ENCODE results near the gene DCLRE1A.
"Not testable (repeated sequence)": the region's sequence is repeated elsewhere in the genome, so short reads cannot be mapped to it uniquely, and the experiment has no call there.

DCLRE1A gene

DNA sequence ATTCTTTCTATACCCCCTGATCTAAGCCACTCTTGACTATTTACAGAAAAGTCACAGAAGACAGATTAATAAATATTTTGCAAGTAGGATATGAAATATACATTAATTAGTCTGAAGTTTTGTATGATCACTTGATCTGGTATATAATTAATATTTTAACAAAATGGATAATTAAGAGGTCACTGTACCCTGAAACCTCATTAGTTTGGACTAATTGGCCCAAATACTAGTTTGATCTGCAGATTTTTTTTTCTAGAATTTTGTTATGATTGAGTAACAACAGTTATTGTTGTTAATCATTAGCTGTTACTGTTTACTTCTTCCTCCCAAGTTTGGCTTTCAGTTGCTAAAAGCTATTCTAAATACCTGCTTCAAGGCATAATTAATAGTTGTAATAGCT lies 3.3 kb upstream of the DCLRE1A start:
- no peak for DNase-seq (ENCODE audit: low read depth)

DNA sequence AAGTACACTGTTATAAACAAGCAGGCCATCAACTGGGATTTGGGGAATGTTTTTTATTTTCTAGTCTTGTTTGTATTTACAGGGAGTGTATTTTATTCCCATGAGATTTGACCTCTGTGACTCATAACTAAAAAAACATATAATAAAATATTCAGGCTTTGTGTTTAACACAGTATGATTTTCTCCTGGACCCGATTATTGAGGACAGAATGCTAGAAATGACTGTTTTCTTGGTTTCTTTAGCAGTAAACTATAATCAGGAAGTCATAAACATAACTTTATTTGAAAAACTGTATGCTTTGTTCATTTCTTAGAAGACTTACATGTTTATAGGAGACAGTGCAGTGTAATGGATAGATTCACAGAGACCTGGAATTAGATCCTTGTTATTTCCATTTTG lies 2.7 kb upstream of the DCLRE1A start:
- DNase-seq (ENCODE audit: low read depth): no peak

DNA sequence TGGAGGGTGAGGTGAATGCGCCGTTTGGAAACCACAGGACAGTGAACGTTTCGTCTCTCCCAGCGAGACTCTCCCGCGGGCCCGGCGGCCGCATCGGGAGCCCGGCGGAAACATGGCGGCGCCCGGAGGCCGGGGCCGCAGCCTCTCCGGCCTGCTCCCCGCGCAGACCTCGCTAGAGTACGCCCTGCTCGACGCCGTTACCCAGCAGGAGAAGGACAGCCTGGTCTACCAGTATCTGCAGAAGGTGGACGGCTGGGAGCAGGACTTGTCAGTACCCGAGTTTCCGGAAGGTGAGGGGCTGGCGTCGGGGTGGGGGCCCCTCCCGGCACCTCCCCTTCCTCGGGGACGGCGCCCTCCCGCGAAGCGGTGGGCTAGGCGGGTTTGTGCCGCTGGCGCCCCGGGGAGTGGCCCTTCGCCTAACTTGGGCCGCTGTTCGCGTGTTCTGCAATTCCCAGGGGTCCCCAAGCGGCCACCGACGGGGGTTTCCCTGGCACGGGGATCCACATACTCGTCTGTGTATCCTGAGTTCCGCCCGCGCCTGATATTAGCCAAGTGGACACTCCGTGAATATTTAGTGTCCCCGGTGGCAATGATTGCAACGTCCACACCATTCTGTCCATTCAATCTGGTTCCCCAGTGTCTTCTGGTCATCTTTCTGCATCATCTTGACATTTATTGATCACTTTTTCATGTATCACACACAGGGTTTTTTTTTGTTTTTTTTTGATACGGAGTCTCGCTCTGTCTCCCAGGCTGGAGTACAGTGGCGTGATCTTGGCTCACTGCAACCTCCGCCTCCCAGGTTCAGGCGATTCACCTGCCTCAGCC lies 1.1 kb upstream of the DCLRE1A start:
- DNase-seq (ENCODE audit: low read depth): peak; percentile 42

DNA sequence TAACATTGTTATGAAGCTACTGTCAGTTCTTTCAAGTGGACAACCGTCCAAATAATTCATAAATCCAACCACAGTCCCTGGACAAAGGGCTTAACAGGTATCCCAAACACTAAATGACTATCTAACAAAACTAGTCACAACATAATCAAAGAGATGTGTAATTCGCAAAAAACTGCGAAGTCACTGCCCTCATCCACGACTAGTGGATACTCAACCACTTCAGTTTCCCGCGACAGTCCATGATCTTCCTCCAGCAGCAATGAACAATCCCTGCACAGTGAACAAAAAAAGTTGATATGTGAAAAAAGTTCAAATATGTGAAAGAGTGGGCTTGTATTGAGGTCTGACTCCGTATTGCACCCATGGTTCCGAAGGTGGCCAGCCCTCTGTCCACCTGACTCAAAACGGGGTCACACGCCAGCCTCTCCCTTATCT lies 287 bp downstream of the DCLRE1A start:
- no peak for DNase-seq (ENCODE audit: low read depth)

DNA sequence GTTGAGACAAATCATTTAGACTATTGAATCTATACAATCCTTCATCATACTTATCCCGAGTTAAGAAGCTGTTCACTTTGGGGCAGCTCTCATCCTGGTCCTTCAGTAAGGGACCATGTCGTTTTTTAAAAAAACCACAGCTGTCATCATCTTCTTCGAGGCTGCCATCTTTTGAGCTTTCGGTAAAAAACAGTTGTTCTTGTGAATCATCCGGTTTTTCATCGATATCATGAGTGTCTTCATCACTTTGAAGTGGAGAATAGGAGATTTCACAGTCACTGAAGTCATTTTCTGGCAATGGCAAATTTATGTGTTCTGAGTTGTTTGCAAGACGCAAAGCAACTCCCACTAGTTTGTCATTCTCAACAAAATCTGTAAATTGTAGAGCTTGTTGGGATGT lies 3.9 kb downstream of the DCLRE1A start:
- no peak for DNase-seq (ENCODE audit: low read depth)

DNA sequence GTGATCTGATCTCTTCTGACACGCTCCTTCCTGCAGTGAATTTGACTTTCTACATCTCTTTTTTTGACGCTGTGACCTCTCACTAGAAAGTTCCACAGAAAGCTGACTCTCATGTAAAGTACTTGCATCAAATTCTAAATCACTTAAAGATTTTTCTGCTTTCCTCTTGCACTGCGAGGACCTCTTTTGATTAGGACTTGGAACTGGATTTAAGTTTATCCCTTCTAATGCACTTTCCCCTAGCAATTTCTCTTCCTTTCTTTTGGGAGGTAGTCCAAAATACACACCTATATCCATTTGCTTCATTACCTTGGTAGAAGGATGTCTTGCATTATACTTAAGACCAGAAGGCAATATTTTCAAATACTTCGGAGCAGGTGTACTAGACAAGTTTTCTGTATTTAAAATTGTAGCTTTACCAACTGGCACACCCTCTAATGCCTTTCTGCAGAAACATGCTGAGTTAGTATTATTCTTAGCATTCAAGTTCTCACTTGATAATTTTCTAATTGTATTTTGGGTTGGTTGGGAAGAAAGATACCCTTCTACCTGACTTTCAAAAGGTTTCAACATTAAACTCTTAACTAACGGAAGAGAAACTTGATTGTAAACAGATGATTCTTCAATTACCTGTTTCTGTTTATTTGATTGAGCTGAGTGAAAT lies 4.6 kb downstream of the DCLRE1A start:
- no peak for DNase-seq (ENCODE audit: low read depth)

DNA sequence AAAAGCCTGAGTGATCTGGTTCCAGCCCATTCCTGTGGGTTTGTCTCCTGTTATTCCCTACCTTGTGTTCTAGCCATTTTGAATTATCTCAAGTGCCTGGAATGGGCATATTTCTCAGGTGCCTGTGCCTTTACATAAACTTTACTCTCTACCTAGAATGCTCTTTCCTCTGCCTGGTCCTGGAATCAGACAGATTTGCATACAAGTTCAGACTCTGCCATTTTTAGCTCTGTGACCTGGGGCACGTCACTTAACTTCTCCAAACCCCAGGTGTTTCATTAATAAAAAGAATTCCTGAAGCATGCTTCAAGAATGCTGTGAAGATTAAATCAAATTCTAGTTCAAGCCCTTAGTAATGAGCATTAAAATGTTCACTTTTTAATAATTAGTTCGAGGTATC lies 7.8 kb downstream of the DCLRE1A start:
- DNase-seq (ENCODE audit: low read depth): no peak

DNA sequence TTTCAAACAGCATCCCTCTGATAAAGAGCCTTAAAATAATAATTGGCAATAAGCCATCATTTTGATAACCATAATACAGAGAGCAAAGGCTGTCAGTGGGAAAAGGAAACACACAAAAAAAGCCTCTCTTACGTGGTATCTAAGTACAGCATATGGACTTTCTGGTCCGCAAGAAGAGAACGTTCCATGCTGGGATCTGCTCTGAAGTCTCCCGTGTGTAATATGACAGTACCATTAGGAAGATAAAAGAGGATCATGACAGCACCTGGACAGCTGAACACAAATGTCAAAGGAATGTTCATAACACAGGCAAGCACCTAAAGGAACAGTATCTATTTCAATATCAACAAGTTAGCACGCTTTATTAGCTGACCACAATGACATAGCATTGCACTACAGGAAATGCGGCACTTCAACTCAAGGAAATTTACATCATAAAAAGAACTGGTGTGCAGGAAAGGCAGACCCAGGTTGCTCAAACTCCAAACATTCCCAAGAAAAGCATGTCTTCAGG lies 9.9 kb downstream of the DCLRE1A start:
- DNase-seq (ENCODE audit: low read depth): no peak

DNA sequence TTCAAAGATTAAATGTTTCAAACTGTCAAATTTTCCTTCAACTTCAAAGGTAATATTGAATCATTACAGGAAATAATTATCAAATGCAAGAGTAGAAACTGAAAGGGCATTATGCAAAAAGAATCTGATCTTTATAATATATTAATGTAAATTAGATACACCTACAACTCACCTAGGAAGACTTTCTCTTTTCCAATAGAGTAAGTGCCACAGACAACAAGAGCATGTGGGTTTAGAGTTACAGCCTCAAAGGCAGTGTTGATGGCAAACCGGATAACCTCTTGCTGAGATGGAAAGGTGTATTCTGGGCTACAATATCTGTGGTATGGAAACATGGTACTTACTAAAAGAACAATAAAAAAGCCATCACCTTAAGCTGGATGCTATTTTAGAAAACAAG lies 11.7 kb downstream of the DCLRE1A start:
- no peak for DNase-seq (ENCODE audit: low read depth)

DNA sequence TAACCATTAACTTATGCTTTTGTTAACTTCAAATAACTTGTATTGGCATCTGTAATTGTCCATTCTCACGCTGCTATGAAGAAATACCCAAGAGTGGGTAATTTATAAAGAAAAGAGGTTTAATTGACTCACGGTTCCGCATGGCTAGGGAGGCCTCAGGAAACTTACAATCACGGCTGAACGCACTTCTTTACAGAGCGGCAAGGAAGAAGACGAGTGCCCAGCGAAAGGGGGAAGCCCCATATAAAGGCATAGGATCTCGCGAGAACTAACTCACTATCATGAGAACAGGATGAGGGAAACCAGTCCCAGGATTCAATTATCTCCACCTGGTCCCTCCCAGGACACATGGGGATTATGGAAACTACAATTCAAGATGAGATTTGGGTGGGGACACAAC lies 25.3 kb downstream of the DCLRE1A start:
- DNase-seq (ENCODE audit: low read depth): not testable (repeated sequence)

DNA sequence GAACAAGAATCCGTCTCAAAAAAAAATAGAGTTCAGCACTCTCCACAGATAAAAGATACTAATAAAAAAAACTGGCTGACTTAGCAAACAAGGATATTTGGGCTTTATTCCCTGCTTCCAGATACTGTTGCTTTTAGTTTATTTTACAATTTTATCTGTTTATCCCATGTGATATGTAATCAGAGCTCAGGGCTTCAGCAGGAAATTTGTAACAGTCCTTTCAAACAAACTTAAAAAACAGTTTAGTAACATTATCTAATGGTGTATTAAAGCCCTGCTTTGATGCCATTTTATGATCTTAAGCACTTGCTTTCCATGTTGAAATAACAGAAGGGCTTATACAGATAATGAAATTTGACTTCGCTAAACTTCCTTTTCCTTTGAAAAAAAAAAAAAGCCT lies 28.1 kb downstream of the DCLRE1A start:
- DNase-seq (ENCODE audit: low read depth): no peak

DNA sequence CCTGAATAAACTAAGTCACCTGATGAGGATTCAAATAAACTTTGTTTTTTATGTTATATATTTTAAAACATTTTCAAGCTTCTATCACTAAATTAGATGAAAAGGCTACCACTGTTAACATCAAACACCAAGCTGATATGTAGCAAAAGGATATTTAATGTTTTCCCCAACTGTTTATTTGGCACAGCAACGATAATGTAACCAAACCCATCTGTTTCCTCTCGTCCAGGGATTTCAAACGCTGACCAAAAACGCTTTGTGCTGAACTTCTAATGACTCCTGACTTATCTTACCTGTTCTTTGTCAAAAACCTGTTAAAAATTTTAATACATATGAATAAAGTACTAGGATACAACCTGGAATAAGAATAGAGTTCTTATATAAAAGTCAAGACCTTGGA lies 30.5 kb downstream of the DCLRE1A start:
- DNase-seq (ENCODE audit: low read depth): no peak

DNA sequence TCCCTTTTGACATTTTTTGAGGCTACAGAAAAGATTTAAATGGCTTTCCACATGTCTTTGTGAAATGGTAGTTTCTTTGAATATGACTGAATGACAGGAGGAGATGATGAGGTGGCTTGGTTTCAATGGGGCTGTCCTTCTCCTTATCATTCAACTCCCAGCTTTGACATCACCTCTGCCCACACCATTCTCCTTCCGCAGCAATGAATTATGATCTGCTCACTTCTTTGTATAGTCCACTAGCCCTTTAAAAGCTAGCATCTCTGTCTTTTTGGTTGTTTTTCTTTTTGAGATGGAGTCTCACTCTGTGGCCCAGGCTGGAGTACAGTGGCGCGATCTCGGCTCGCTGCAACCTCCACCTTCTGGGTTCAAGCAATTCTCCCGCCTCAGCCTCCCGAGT lies 31.7 kb downstream of the DCLRE1A start:
- no peak for DNase-seq (ENCODE audit: low read depth)

DNA sequence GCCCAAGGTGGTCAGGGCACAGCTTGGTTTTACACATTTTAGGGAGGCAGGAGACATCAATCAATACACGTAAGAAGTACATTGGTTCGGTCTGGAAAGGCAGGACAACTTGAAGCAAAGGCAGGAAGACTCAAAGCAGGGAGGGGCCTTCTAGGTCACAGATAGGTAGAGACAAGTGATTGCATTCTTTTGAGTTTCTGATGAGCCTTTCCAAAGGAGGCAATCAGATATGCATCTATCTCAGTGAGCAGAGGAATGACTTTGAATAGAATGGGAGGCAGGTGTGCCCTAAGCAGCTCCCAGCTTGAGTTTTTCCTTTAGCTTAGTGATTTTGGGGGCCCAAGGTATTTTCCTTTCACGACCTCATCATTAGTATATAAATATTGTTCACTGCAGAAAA lies 32.6 kb downstream of the DCLRE1A start:
- not testable (repeated sequence) for DNase-seq (ENCODE audit: low read depth)

DNA sequence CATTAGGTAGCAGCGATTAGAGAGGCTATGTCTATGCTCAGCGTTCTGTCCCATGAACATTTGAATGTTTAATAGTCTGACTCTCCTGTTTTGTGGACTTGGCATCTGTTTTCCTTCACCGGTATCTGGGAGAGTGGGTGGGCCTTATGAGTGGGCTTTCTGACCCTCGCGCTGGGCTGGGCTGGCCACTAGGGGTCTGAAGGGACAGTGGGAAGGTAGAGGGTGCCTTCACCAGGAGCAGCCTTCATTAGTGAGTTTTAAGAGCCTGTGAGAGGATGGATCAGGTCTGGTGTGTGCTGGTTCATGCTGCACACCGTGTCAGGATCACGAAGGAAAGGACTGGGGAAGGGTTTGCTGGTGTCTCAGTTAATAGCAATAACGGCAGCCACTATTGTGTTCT lies 33.4 kb downstream of the DCLRE1A start:
- DNase-seq (ENCODE audit: low read depth): no peak

DNA sequence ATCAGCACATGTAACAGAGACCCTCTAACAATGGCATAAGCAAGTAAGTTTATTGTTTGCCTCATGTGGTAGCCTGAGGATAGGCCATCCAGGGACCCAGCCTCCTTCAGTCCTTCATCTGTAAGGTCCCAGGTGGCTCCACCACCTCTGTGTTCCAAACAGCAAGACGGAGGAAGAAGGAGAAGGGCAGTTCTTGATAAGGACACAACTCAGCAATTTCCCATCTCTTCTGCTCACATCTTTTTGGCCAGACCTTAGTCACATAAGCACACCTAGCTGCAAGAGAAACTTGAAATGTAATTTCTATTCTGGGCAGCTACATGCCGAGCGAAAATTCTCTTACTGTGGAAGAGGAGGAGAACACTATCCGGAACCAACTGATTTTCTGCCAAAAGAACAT lies 33.9 kb downstream of the DCLRE1A start:
- no peak for DNase-seq (ENCODE audit: low read depth)

DNA sequence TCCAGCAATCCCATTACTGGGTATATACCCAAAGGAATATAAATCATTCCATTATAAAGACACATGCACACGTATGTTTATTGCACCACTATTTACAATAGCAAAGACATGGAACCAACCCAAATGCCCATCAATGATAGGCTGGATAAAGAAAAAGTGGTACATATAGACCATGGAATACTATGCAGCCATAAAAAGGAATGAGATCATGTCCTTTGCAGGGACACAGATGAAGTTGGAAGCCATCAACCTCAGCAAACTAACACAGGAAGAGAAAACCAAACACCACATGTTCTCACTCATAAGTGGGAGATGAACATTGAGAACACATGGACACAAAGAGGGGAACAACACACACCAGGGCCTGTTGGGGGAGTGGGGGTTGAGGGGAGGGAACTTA lies 39.2 kb downstream of the DCLRE1A start:
- DNase-seq (ENCODE audit: low read depth): not testable (repeated sequence)

DNA sequence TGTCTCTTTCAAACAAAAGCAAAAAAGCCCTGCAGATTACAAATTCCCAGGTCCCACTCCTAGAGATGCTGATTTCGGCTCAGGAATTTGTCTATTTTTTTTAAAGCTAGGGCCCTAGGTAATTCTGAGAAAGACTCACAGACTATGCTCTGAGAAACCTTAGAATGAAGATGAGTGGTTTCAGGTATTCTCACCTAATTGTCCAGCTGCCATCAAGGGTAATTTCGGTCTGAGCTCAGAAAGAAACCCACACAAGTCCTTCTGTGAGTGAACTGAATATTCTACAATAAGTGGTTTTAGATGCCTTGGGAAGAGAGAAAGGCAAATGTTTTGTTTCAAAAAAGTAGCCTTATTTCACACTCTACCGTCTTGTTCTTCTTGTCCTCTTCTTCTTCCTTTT lies 45.7 kb downstream of the DCLRE1A start:
- no peak for DNase-seq (ENCODE audit: low read depth)

DNA sequence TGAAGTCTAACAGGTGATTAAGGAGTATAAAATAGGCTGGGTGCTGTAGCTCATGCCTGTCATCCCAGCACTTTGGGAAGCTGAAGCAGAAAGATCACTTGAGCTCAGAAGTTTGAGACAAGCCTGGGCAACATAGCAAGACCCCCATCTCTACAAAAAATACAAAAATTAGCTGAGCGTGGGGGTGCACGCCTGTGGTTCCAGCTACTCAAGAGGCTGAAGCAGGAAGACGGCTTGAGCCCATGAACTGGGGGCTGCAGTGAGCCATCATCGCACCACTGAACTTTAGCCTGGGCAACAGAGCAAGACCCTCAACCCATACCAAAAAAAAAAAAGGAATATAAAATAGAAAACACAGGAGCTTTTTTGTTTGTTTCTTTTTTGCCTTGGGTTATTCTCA lies 47.4 kb downstream of the DCLRE1A start:
- DNase-seq (ENCODE audit: low read depth): no peak

DNA sequence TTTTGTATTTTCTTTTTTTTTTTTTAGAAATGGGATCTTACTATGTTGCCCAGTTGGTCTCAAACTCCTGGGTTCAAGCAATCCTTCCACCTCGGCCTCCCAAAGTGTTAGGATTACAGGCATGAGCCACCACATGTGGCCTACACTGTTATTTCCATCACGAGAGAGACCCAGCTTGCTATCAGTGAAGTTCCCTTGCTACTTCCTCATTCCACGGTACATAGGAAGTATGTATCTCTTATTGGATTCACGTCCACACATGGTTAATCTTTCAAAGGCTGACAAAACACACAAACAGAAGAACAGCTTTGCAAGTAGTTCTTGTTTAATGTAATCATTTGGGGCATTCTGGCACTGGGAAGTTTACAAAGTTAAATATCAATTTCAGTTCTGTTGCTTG lies 50.9 kb downstream of the DCLRE1A start:
- no peak for DNase-seq (ENCODE audit: low read depth)

DNA sequence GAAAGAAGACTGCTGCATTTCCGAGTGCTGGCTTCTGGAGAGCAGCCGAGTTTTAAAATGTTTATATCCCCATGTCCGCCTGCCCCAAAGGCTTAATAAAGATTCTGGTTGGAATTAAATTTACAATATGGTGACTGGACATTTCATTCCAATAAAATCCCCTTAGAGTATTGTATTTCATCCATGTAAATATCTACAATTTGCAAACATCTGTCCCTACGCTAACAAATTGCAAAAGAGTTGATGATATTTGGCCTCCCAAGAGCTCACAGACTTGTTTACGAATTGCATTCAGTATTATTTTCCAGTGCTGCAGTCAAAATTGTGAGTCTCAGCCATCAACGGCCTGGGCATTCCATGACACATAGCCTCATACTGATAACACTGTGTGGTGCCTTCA lies 52.3 kb downstream of the DCLRE1A start:
- DNase-seq (ENCODE audit: low read depth): no peak

DNA sequence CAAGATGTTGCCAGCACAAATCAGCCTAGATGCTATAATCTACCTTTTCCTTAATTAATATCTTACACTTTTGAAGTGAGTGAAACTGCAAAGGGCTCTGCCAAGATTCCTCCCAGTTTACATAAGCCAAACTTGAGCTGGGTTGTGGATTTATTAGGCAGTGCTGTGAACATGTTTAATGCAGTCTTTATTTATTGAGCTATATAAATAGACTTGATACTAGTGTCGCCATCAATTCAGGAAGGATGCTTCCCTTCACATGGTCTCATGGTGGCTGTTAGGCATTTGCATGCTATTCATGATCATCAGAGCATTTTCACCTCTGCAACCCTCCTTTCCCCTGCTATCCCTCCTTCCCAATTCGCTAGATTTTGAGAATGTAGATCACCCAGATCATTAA lies 62.2 kb downstream of the DCLRE1A start:
- DNase-seq (ENCODE audit: low read depth): no peak

DNA sequence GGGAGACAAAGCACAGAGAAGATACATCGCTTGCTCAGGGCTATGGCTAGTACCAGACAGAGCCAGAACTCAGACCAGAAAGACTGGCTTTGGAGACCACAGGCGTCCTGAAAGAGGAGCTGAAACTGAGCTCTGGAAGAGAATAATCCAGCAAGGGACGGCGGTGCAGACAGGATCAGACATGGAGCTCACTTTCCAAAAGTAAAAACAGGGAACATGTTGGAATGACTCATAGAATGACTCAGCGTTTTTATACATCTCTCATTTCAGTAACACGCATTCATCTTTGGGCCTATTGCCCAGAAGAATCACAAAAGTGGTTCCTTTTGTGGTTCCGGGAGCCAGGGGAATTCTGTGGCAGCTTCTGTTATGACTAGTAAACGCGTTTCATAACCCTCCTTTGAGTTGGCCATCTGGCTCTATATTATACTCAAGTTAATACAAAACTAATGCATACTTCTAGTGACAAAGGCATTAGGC lies 65.2 kb downstream of the DCLRE1A start:
- no peak for DNase-seq (ENCODE audit: low read depth)
